HG03521 (cell line): Measurements from ENCODE around the gene ZYX.
"Not testable (repeated sequence)": the region's sequence is repeated elsewhere in the genome, so short reads cannot be mapped to it uniquely, and the experiment has no call there.

ENCODE experiments used
- ATAC-seq: cut with Tn5 transposase; IDR thresholded peaks from one replicate; pipeline ENCODE4 v1.9.1; 2021; ENCODE audit warnings: mild to moderate bottlenecking, moderate library complexity; ENCODE audit not compliant: unreplicated experiment

The ZYX gene

GRCh38 chr7:143396625-143397556 lies 15.7 kb downstream of the ZYX start:
- no peak for ATAC-seq

- no peak for ATAC-seq
Observed at GRCh38 chr7:143397710-143398530, 16.8 kb downstream of the ZYX start.

GRCh38 chr7:143398616-143399015 lies 17.5 kb downstream of the ZYX start:
- no peak for ATAC-seq

- ATAC-seq = no peak
Observed at GRCh38 chr7:143399151-143399550, 18.0 kb downstream of the ZYX start.

GRCh38 chr7:143399642-143400041 lies 18.5 kb downstream of the ZYX start:
- no peak for ATAC-seq

- ATAC-seq = no peak
Observed at GRCh38 chr7:143401265-143401664, 20.1 kb downstream of the ZYX start.

GRCh38 chr7:143402233-143402632 lies 21.1 kb downstream of the ZYX start:
- not testable (repeated sequence) for ATAC-seq

GRCh38 chr7:143405173-143406001 lies 24.2 kb downstream of the ZYX start:
- ATAC-seq = no peak

GRCh38 chr7:143406002-143406357 lies 24.8 kb downstream of the ZYX start:
- ATAC-seq = no peak

- ATAC-seq = no peak
Observed at GRCh38 chr7:143407287-143408251, 26.4 kb downstream of the ZYX start.

- no peak for ATAC-seq
Observed at GRCh38 chr7:143408252-143408685, 27.1 kb downstream of the ZYX start.

GRCh38 chr7:143408686-143409561 lies 27.8 kb downstream of the ZYX start, which contains the start of gene EPHA1:
EPHA1 (minus strand) TSS chr7:143408856; CDS start chr7:143408805, 51 bp downstream.
- ATAC-seq = no peak

- ATAC-seq = no peak
Observed at GRCh38 chr7:143410521-143411004, 29.4 kb downstream of the ZYX start.

GRCh38 chr7:143411976-143412708 lies 31.0 kb downstream of the ZYX start:
- ATAC-seq = no peak

GRCh38 chr7:143413123-143413522 lies 32.0 kb downstream of the ZYX start:
- no peak for ATAC-seq

GRCh38 chr7:143415209-143415608 lies 34.1 kb downstream of the ZYX start:
- not testable (repeated sequence) for ATAC-seq

- ATAC-seq = no peak
Observed at GRCh38 chr7:143415742-143416397, 34.7 kb downstream of the ZYX start.
